ENCODE measurements around the gene OR10G7.
"Not testable (repeated sequence)": the region's sequence is repeated elsewhere in the genome, so short reads cannot be mapped to it uniquely, and the experiment has no call there.

OR10G7 gene

DNA sequence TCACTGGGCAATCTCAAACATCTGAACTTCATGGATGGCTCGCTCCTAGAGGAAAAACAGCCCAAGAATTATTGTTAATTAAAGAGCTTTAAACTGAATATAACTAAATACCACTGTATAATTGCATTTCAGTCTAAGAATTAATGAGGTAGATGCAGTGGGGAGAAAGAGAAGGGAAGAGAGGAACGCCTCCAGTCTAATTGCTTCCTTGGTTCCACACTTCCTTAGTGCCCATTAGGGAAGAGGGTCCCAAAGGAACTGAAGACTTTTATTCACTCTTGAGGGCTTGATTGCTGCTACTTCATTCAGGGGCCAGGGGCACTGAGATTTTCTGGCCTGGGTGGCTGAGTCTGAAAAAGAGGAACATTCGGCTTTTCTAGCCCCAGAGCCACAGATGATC, 11.8 kb upstream of the OR10G7 start:
- in situ Hi-C loops (cut with MboI; ENCODE audit: low pct_unique_long_range_greater_than_20kb, low sequenced_read_pairs) = no loop called here
- no peak for DNase-seq

DNA sequence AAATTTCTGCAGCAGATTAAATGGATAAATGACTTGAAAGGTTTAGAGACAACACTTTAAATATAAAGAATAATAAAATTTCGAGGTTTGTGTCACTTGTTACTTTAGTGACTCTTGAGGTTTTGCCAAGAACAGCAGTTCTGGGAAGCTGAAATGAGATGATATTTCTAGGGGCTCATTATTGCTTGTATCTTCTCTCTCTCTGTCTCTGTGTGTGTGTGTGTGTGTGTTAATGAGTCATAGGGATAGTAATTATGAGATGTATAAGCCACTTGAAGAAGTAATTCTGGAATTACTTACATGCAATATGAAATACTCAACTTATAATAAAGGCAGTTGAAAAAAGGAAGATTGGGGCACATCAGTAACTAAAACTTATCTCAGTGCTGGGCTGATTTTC, 9.6 kb upstream of the OR10G7 start:
- in situ Hi-C loops (cut with MboI; ENCODE audit: low pct_unique_long_range_greater_than_20kb, low sequenced_read_pairs) = no loop called here
- DNase-seq = no peak

DNA sequence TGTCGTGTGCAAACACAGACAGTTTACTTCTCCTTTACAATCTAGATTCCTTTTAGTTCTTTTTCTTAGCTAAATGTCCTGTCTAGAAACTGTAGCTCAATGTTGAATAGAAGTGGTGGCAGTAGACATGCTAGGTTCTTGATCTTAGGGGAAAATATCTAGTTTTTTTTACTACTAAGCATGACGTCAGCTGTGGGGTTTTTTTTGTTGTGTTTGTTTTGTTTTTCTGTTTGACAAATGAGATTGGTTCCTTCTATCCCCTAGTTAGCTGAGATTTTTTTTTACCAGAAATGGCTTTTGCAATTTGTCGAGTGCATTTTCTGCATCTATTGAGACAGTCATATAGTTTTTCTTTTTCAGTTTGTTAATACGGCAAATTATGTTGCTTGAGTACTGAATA, 2.3 kb upstream of the OR10G7 start:
- DNase-seq = no peak
- in situ Hi-C loops (cut with MboI; ENCODE audit: low pct_unique_long_range_greater_than_20kb, low sequenced_read_pairs) = no loop called here

DNA sequence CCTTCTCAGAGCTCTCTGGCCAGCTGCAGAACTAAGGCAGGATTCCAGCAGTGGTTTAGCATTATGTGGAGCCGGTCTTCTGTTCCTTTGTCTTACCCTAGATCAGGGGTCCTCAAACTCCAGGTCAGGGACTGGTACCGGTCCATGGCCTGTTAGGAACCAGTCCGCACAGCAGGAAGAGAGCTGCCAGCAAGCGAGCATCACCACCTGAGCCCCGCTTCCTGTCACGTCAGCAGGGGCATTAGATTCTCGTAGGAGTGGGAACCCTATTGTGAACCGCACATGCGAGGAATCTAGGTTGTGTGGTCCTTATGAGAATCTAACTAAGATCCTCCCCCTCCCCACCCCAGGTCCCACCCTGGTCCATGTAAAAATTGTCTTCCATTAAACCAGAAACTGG, 1.6 kb downstream of the OR10G7 start:
- in situ Hi-C loops (cut with MboI; ENCODE audit: low pct_unique_long_range_greater_than_20kb, low sequenced_read_pairs) = no loop called here
- no peak for DNase-seq

DNA sequence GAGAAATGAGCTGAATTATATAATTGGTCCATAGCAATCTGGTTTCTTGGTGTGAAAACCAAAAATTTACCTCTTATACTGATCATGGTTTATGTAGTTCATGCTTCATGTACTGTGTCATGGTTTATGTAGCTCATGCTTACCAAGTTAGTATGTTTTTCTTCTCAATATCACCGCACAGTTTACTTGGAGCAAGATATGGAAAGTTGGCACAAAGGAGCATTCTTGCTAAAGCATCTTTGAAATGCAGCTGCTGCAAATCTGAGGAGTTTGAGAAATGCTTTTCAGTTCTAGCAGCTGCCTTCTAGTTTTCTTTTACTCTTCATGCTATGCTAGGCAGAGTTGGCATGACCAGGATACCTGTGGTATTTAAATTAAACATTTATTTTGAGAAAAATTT, 4.5 kb downstream of the OR10G7 start:
- DNase-seq = no peak
- in situ Hi-C loops (cut with MboI; ENCODE audit: low pct_unique_long_range_greater_than_20kb, low sequenced_read_pairs) = no loop called here

DNA sequence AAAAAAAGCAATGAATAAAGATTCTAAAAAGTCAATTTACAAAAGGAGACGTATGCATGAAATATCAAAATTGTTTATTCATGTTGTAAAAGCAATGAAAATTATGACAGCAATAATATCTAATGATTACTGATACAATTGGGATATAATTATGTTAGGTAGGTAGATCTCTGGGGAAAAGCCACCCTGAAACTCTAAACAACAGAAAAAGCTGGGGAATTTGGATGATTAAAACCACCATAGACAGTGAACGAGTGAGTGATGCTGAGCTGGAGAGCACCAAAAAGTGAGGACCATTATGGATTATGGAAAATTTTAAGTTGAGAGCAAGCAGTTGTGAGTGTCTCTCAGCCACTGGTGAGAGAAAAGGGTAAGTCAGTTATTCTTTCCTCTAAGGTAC, 14.6 kb downstream of the OR10G7 start, which contains the start of gene OR10G8:
Gene OR10G8 (plus strand): TSS at position 301 of the 400 bp plus-strand sequence. CDS start 2,825 bp downstream, outside the sequence.
- in situ Hi-C loops (cut with MboI; ENCODE audit: low pct_unique_long_range_greater_than_20kb, low sequenced_read_pairs) = no loop called here

DNA sequence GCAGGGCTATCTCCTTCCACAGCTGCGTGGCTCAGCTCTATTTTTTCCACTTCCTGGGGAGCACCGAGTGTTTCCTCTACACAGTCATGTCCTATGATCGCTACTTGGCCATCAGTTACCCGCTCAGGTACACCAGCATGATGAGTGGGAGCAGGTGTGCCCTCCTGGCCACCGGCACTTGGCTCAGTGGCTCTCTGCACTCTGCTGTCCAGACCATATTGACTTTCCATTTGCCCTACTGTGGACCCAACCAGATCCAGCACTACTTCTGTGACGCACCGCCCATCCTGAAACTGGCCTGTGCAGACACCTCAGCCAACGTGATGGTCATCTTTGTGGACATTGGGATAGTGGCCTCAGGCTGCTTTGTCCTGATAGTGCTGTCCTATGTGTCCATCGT, 25.3 kb downstream of the OR10G7 start:
- in situ Hi-C loops (cut with MboI; ENCODE audit: low pct_unique_long_range_greater_than_20kb, low sequenced_read_pairs); DNase-seq: not testable (repeated sequence)

More for the DNA sequence above, 14.6 kb downstream of the OR10G7 start, which contains the start of gene OR10G8:
- no peak for DNase-seq

DNA sequence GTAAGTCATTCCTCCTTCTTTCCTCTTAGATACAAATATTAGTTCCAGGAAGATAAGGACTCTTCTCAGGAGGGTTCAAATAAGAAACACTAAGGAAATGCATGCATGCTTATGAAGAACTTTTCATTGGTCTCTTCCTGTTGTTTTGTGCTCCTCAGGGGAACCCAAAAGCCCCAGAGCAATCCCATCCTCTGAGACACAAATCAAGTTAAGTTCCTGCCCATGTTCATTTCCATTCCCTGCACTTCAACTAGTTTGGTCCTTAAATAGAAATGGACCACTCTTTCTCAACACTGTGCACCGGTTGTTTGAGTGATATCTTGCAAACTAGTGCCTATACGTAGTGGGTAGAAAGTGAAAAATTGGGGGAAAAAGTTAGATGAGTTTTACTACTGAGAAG, 28.4 kb downstream of the OR10G7 start, which contains the start of gene OR10G4:
Gene OR10G4 (plus strand): TSS at position 301 of the 400 bp plus-strand sequence. CDS start 2,578 bp downstream, outside the sequence.
- no peak for DNase-seq
- in situ Hi-C loops (cut with MboI; ENCODE audit: low pct_unique_long_range_greater_than_20kb, low sequenced_read_pairs) = no loop called here

DNA sequence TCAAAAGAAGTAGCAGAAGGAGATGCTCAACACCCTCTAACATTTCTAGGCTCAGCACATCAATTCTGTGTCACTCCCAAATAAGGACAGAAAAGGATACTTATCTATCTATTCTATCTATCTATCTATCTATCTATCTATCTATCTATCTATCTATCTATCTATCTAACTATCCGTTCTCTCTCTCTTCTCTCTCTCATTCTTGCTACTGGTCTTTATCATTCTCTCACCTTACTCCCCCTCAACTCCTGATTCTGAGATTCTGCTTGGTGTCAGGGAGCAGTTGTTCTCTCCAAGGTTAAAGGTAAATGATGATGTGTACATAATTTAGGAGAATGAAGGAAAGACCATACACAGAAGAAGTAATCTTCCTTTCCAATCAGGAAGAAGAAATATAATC, 46.0 kb downstream of the OR10G7 start, which contains the start of gene OR10G6:
Gene OR10G6 (minus strand): TSS at position 43 of the 400 bp plus-strand sequence. CDS start 0 bp downstream, at position 43.
- in situ Hi-C loops (cut with MboI; ENCODE audit: low pct_unique_long_range_greater_than_20kb, low sequenced_read_pairs) = no loop called here
- DNase-seq = no peak

Measured in KBM-7 (cell line).